GM21529 (cell line): ENCODE measurements around the gene CDHR2.

Source experiments
- ATAC-seq: cut with Tn5 transposase; IDR thresholded peaks from one replicate; pipeline ENCODE4 v1.9.1; 2021; ENCODE audit not compliant: unreplicated experiment

CDHR2 gene

GRCh38 chr5:176637556-176637955 lies 88.4 kb downstream of the CDHR2 start:
- no peak for ATAC-seq

- ATAC-seq: no peak
These were observed 89.3 kb downstream of the CDHR2 start for GRCh38 chr5:176638437-176638836.

- no peak for ATAC-seq
These were observed 90.1 kb downstream of the CDHR2 start for GRCh38 chr5:176639208-176639607.

- no peak for ATAC-seq
These were observed 90.8 kb downstream of the CDHR2 start for GRCh38 chr5:176639981-176640380.

- no peak for ATAC-seq
These were observed 91.5 kb downstream of the CDHR2 start for GRCh38 chr5:176640616-176641015.

GRCh38 chr5:176642675-176643490 lies 93.7 kb downstream of the CDHR2 start:
- no peak for ATAC-seq

GRCh38 chr5:176643491-176644219 lies 94.5 kb downstream of the CDHR2 start:
- ATAC-seq: no peak

GRCh38 chr5:176644294-176644693 lies 95.2 kb downstream of the CDHR2 start:
- ATAC-seq: no peak

- no peak for ATAC-seq
These were observed 95.9 kb downstream of the CDHR2 start for GRCh38 chr5:176644878-176645670.
